ENCODE results near the gene TNFRSF4. TPM values are rescaled to one million over a fixed set of nuclear protein-coding genes. Genes with fewer than 3 reads are reported as not detected.
"Not testable (repeated sequence)": the region's sequence is repeated elsewhere in the genome, so short reads cannot be mapped to it uniquely, and the experiment has no call there.

Gene TNFRSF4
- total and polyA plus RNA-seq, 2 donors (not counting 1 experiment from before 2014, with no cell fraction given), result 0.05 to 0.17 TPM

DNA sequence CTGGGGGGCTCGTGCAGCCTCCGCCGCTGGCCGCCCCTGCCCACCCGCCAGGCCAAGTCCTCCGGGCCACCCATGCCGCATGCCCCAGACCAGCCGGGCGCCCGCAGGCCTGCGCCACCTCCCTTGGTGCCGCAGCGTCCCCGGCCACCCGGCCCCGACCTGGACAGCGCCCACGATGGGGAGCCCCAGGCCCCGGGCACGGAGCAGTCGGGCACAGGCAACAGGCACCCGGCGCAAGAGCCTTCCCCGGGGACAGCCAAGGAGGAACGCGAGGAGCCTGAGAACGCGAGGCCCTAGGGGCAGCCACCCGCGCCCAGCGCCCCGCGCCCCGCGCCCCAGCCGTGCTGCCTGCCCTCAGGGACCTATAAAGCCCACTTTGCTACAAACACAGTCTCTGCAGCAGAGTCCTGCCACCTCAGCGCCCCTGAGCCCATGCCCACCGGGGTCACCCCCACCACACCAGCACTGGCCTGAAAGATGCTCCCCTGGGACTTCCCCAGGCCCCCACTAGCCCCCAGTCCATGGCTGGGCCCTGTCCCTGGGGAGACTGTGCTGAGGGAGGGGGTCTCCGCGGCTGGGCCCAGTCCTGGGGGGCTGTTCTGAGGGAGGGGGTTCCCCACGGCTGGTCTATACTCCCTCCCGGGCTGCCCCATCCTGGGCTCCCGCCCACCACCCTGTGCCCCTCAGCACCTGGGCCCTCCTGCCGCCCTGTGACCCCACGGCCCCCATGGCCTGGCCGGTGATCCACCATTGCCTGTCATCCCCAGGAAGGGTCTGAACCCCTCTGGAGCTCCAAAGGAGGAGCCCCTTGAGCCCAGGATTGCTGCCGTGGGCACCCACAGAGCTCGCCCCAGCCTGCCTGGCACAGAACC, 16.2 kb downstream of the TNFRSF4 start:
- H4K20me1 ChIP-seq (ENCODE audit: control insufficient read depth, extremely low read depth, insufficient read depth, low read length), result no peaks in the 10 kb centered on the region
- H3K27me3 ChIP-seq (ENCODE audit: control insufficient read depth, insufficient read depth, low read length), result no peaks in the 10 kb centered on the region
- DNase-seq (ENCODE audit: low read depth in 2 of 2), result no peak
- no peaks in the 10 kb centered on the region for H3K4me1 ChIP-seq (ENCODE audit: control insufficient read depth, extremely low read depth, insufficient read depth, low read length)
- no peak overlapping the region for H2AFZ ChIP-seq (ENCODE audit: low read length)
- no peak overlapping the region for H3K27ac ChIP-seq (ENCODE audit: insufficient read depth, low read length)
- no peak overlapping the region for H3K4me2 ChIP-seq (ENCODE audit: extremely low read depth, insufficient read depth, low read length)
- H3K36me3 ChIP-seq (ENCODE audit: control insufficient read depth, insufficient read depth, low read length), result no peaks in the 10 kb centered on the region
- H3K9me3 ChIP-seq (ENCODE audit: control insufficient read depth, insufficient read depth, low read depth, low read length), result no peaks in the 10 kb centered on the region
- no peaks in the 10 kb centered on the region for H3K79me2 ChIP-seq (ENCODE audit: control insufficient read depth, insufficient read depth, low read length)
- no peak overlapping the region for H3K9ac ChIP-seq (ENCODE audit: insufficient read depth, low read length)
- no peak overlapping the region for H3K4me3 ChIP-seq (replicated peaks in 1 of 4; ENCODE audit: control extremely low read depth in 1 of 4, insufficient read depth in 1 of 4, low read depth in 3 of 4, low read length in 4 of 4)
- TF ChIP-seq CTCF (conservative IDR thresholded peaks at IDR 0.05 in 1 of 2, IDR thresholded peaks at IDR 0.05 in 1 of 2; ENCODE audit: low read depth in 1 of 2, low read length in 2 of 2) (no peak), EZH2 (IDR thresholded peaks at IDR 0.05; ENCODE audit: low read length, missing control alignments) (no peak)

- no peak overlapping the region for H3K9ac ChIP-seq (ENCODE audit: insufficient read depth, low read length)
- TF ChIP-seq EZH2 (IDR thresholded peaks at IDR 0.05; ENCODE audit: low read length, missing control alignments) (no peak), CTCF (conservative IDR thresholded peaks at IDR 0.05 in 1 of 2, IDR thresholded peaks at IDR 0.05 in 1 of 2; ENCODE audit: low read depth in 1 of 2, low read length in 2 of 2) (no peak)
- no peak overlapping the region for H3K4me2 ChIP-seq (ENCODE audit: extremely low read depth, insufficient read depth, low read length)
- H3K4me3 ChIP-seq (replicated peaks in 1 of 4; ENCODE audit: control extremely low read depth in 1 of 4, insufficient read depth in 1 of 4, low read depth in 3 of 4, low read length in 4 of 4), result no peak overlapping the region
- H3K79me2 ChIP-seq (ENCODE audit: control insufficient read depth, insufficient read depth, low read length), result no peaks in the 10 kb centered on the region
- DNase-seq (ENCODE audit: low read depth in 2 of 2), result no peak
- H4K20me1 ChIP-seq (ENCODE audit: control insufficient read depth, extremely low read depth, insufficient read depth, low read length), result no peaks in the 10 kb centered on the region
- no peaks in the 10 kb centered on the region for H3K9me3 ChIP-seq (ENCODE audit: control insufficient read depth, insufficient read depth, low read depth, low read length)
- no peak overlapping the region for H2AFZ ChIP-seq (ENCODE audit: low read length)
- H3K36me3 ChIP-seq (ENCODE audit: control insufficient read depth, insufficient read depth, low read length), result no peaks in the 10 kb centered on the region
- H3K4me1 ChIP-seq (ENCODE audit: control insufficient read depth, extremely low read depth, insufficient read depth, low read length), result no peaks in the 10 kb centered on the region
- no peaks in the 10 kb centered on the region for H3K27me3 ChIP-seq (ENCODE audit: control insufficient read depth, insufficient read depth, low read length)
- no peak overlapping the region for H3K27ac ChIP-seq (ENCODE audit: insufficient read depth, low read length)
Observed at GRCh38 chr1:1197188-1197500, 16.8 kb downstream of the TNFRSF4 start.

GRCh38 chr1:1196431-1197187, 17.3 kb downstream of the TNFRSF4 start:
- no peak overlapping the region for H3K4me3 ChIP-seq (replicated peaks in 1 of 4; ENCODE audit: control extremely low read depth in 1 of 4, insufficient read depth in 1 of 4, low read depth in 3 of 4, low read length in 4 of 4)
- H3K4me1 ChIP-seq (ENCODE audit: control insufficient read depth, extremely low read depth, insufficient read depth, low read length), result no peaks in the 10 kb centered on the region
- H3K9me3 ChIP-seq (ENCODE audit: control insufficient read depth, insufficient read depth, low read depth, low read length), result no peaks in the 10 kb centered on the region
- no peaks in the 10 kb centered on the region for H3K36me3 ChIP-seq (ENCODE audit: control insufficient read depth, insufficient read depth, low read length)
- H3K27me3 ChIP-seq (ENCODE audit: control insufficient read depth, insufficient read depth, low read length), result no peaks in the 10 kb centered on the region
- no peak overlapping the region for H3K4me2 ChIP-seq (ENCODE audit: extremely low read depth, insufficient read depth, low read length)
- TF ChIP-seq EZH2 (IDR thresholded peaks at IDR 0.05; ENCODE audit: low read length, missing control alignments) (no peak), CTCF (conservative IDR thresholded peaks at IDR 0.05 in 1 of 2, IDR thresholded peaks at IDR 0.05 in 1 of 2; ENCODE audit: low read depth in 1 of 2, low read length in 2 of 2) (no peak)
- no peak overlapping the region for H3K27ac ChIP-seq (ENCODE audit: insufficient read depth, low read length)
- H4K20me1 ChIP-seq (ENCODE audit: control insufficient read depth, extremely low read depth, insufficient read depth, low read length), result no peaks in the 10 kb centered on the region
- H3K9ac ChIP-seq (ENCODE audit: insufficient read depth, low read length), result no peak overlapping the region
- no peaks in the 10 kb centered on the region for H3K79me2 ChIP-seq (ENCODE audit: control insufficient read depth, insufficient read depth, low read length)
- H2AFZ ChIP-seq (ENCODE audit: low read length), result no peak overlapping the region
- DNase-seq (ENCODE audit: low read depth in 2 of 2), result no peak

GRCh38 chr1:1195726-1196125, 18.2 kb downstream of the TNFRSF4 start:
- not testable (repeated sequence) for DNase-seq (ENCODE audit: low read depth in 2 of 2)

More at GRCh38 chr1:1195726-1196125, 18.2 kb downstream of the TNFRSF4 start:
- H3K36me3 ChIP-seq (ENCODE audit: control insufficient read depth, insufficient read depth, low read length); H3K79me2 ChIP-seq (ENCODE audit: control insufficient read depth, insufficient read depth, low read length); H3K4me3 ChIP-seq (replicated peaks in 1 of 4; ENCODE audit: control extremely low read depth in 1 of 4, insufficient read depth in 1 of 4, low read depth in 3 of 4, low read length in 4 of 4); H3K4me2 ChIP-seq (ENCODE audit: extremely low read depth, insufficient read depth, low read length); H3K9me3 ChIP-seq (ENCODE audit: control insufficient read depth, insufficient read depth, low read depth, low read length); H3K27ac ChIP-seq (ENCODE audit: insufficient read depth, low read length); H3K27me3 ChIP-seq (ENCODE audit: control insufficient read depth, insufficient read depth, low read length); H3K4me1 ChIP-seq (ENCODE audit: control insufficient read depth, extremely low read depth, insufficient read depth, low read length); H2AFZ ChIP-seq (ENCODE audit: low read length); H3K9ac ChIP-seq (ENCODE audit: insufficient read depth, low read length); H4K20me1 ChIP-seq (ENCODE audit: control insufficient read depth, extremely low read depth, insufficient read depth, low read length): not testable (repeated sequence)

Data from fibroblast of lung (primary cell).